Lung (tissue), 12 donors: Measurements from ENCODE around the gene CHD6. TPM values are rescaled to one million over a fixed set of nuclear protein-coding genes. Genes with fewer than 3 reads are reported as not detected.

Experiments used
- ATAC-seq: fragments of 200-7000 bp; cut with Tn5 transposase; one replicate; pipeline ENCODE4 v1.9.1; 2020; ENCODE audit warnings: moderate number of reproducible peaks; ENCODE audit not compliant: insufficient read depth, low FRiP score
- DNase-seq, 3 donors: peaks; one replicate each; pipeline ENCODE4 v3.0.0-alpha.2; 2013 to 2017
- H3K27ac ChIP-seq, 2 donors: one replicate each; pipeline ENCODE4 v1.5.1; 2013; ENCODE audit warnings: mild to moderate bottlenecking in 2 of 2, moderate library complexity in 2 of 2, control low read depth in 1 of 2, inconsistent platforms in 1 of 2, low read depth in 1 of 2, low read length in 1 of 2
- H3K27me3 ChIP-seq, 3 donors: one replicate each; pipeline ENCODE4 v1.5.1; 2013; ENCODE audit warnings: low read length in 2 of 3; ENCODE audit not compliant: control insufficient read depth in 3 of 3, insufficient read depth in 3 of 3
- H3K36me3 ChIP-seq, 4 donors: one replicate each; pipeline ENCODE4 v1.5.1; 2013; ENCODE audit warnings: low read length in 4 of 4, mild to moderate bottlenecking in 1 of 4, moderate library complexity in 1 of 4; ENCODE audit not compliant: control insufficient read depth in 4 of 4, insufficient read depth in 4 of 4
- H3K4me1 ChIP-seq, 5 donors: one replicate each; pipeline ENCODE4 v1.5.1; 2013; ENCODE audit warnings: low read length in 5 of 5, mild to moderate bottlenecking in 2 of 5, moderate library complexity in 1 of 5; ENCODE audit not compliant: control insufficient read depth in 5 of 5, insufficient read depth in 5 of 5
- H3K4me3 ChIP-seq: one replicate; pipeline ENCODE4 v1.5.1; 2013; ENCODE audit warnings: mild to moderate bottlenecking, control low read depth, moderate library complexity
- H3K9ac ChIP-seq, 2 donors: one replicate each; pipeline ENCODE4 v1.5.1; 2013; ENCODE audit warnings: low read length in 2 of 2, control low read depth in 1 of 2; ENCODE audit not compliant: insufficient read depth in 1 of 2
- H3K9me3 ChIP-seq, 4 donors: one replicate each; pipeline ENCODE4 v1.5.1; 2013; ENCODE audit warnings: low read length in 3 of 4, mild to moderate bottlenecking in 1 of 4, moderate library complexity in 1 of 4; ENCODE audit not compliant: control insufficient read depth in 4 of 4, insufficient read depth in 3 of 4
- CTCF ChIP-seq: IDR thresholded peaks from 2 replicates; pipeline ENCODE4 v1.5.1; 2012; ENCODE audit warnings: mild to moderate bottlenecking; ENCODE audit errors: control extremely low read depth, extremely low read depth
- WGBS, 2 donors: extraction: QIAGEN DNeasy Blood & Tissue Kit; methylation state at CpG; one replicate each; pipeline ENCODE4 v1.1.7; 2013; 5-methylcytosine and 5-hydroxymethylcytosine counted together
- polyA plus RNA-seq, 2 donors: library from polyadenylated mRNA; stranded (reverse); fragments of 200-250 nt; gene quantifications; one replicate each; pipeline ENCODE4 v1.2.1, GENCODE V29; 2013
- total RNA-seq, 2 donors: library from RNA; depleted of rRNA in 1 of 2; stranded (reverse); fragments of >200 nt in 1 of 2; gene quantifications; one replicate each; pipeline ENCODE4 v1.2.1, GENCODE V29; 2014 to 2021
- donor health status: control.
- donor health status: control.
- donor health status: Bipolar disorder and iron deficiency.
- donor health status: healthy.
- donor health status: DM: yes; HTN: yes; CAD: no.

The CHD6 gene
- total and polyA plus RNA-seq, 4 donors, result 5.0 to 95.3 (median 21.0) TPM

GRCh38 chr20:41418031-41418430, 200.1 kb downstream of the CHD6 start:
- Histone ChIP-seq H3K27ac (no peak overlapping the region), H3K9ac (no peak overlapping the region), H3K4me1 (no peaks in the 10 kb centered on the region), H3K36me3 (peaks cover 29 to 70% (median 53%) of the 10 kb centered on the region in 4 donors), H3K27me3 (no peaks in the 10 kb centered on the region), H3K9me3 (no peaks in the 10 kb centered on the region), H3K4me3 (no peak overlapping the region)
- WGBS, 2 donors, result 84 to 95% methylated on average over 5 of the region's 5 CpGs
- no peak for TF ChIP-seq CTCF
- ATAC-seq, result no peak
- no peak for DNase-seq

- ATAC-seq (no peak), DNase-seq (no peak)
- no peak overlapping the region for H3K4me3 ChIP-seq
- no peak for TF ChIP-seq CTCF
- H3K9ac ChIP-seq, result no peak overlapping the region
- 95 to 97% methylated on average over 8 of the region's 8 CpGs for WGBS, 2 donors
- H3K36me3 ChIP-seq, result peaks cover 15 to 69% (median 47%) of the 10 kb centered on the region in 4 donors
- H3K27me3 ChIP-seq, result no peaks in the 10 kb centered on the region
- no peaks in the 10 kb centered on the region for H3K9me3 ChIP-seq
- no peak overlapping the region for H3K27ac ChIP-seq
- no peaks in the 10 kb centered on the region for H3K4me1 ChIP-seq
Measured at GRCh38 chr20:41415191-41415590, 203.0 kb downstream of the CHD6 start.

- Histone ChIP-seq H3K27ac (no peak overlapping the region), H3K4me1 (no peaks in the 10 kb centered on the region), H3K27me3 (no peaks in the 10 kb centered on the region), H3K9me3 (no peaks in the 10 kb centered on the region), H3K4me3 (no peak overlapping the region), H3K36me3 (peaks cover 23 to 74% (median 48%) of the 10 kb centered on the region in 4 donors), H3K9ac (no peak overlapping the region)
- WGBS, 2 donors, result 91 to 92% methylated on average over 5 of the region's 5 CpGs
- no peak for TF ChIP-seq CTCF
- no peak for DNase-seq
- no peak for ATAC-seq
Measured at GRCh38 chr20:41413169-41413568, 205.0 kb downstream of the CHD6 start.
